Chondrocyte (in vitro differentiated cells): Measurements from ENCODE around the gene TMEM234. TPM values are rescaled to one million over a fixed set of nuclear protein-coding genes. Genes with fewer than 3 reads are reported as not detected.

Experiments used
- DNase-seq: peaks from one replicate; pipeline ENCODE4 v3.0.0; 2021; ENCODE audit warnings: mixed read lengths, low spot score
- H3K27ac Mint-ChIP-seq: one replicate; pipeline ENCODE4 v1.8.0; 2021; ENCODE audit warnings: mild to moderate bottlenecking, moderate library complexity, mixed read lengths; ENCODE audit not compliant: unreplicated experiment
- H3K27me3 Mint-ChIP-seq: 2 replicates; pipeline ENCODE4 v1.8.0; 2021; ENCODE audit warnings: low read depth, mixed read lengths
- H3K36me3 Mint-ChIP-seq: 2 replicates; pipeline ENCODE4 v1.8.0; 2021; ENCODE audit warnings: low read depth, mixed read lengths
- H3K4me1 Mint-ChIP-seq: 2 replicates; pipeline ENCODE4 v1.8.0; 2021; ENCODE audit warnings: low read depth, mild to moderate bottlenecking, mixed read lengths
- H3K4me3 Mint-ChIP-seq: one replicate; pipeline ENCODE4 v1.8.0; 2021; ENCODE audit warnings: mild to moderate bottlenecking, moderate library complexity, mixed read lengths; ENCODE audit not compliant: unreplicated experiment
- H3K9me3 Mint-ChIP-seq: 2 replicates; pipeline ENCODE4 v1.8.0; 2021; ENCODE audit warnings: low read depth, mixed read lengths
- CTCF ChIP-seq: fragments of 200-600 bp; sonication (generic); IDR thresholded peaks from 2 replicates; pipeline ENCODE4 v1.5.0; 2021; ENCODE audit warnings: antibody characterized with exemption, mild to moderate bottlenecking, moderate library complexity
- total RNA-seq: library from RNA; stranded (reverse); gene quantifications from 3 replicates; pipeline ENCODE4 v1.2.1, GENCODE V29; 2021

TMEM234 gene
- total RNA-seq, 1 donor from 2014 or later: 22.8 TPM

- peak; percentile 98 for DNase-seq
- peaks cover 21% of the 10 kb centered on the region for H3K36me3 Mint-ChIP-seq
- H3K27me3 Mint-ChIP-seq: no peaks in the 10 kb centered on the region
- TF ChIP-seq CTCF: no peak
- H3K27ac Mint-ChIP-seq: peak within 1 kb of the TSS; percentile 99
- H3K4me3 Mint-ChIP-seq: peak within 1 kb of the TSS; percentile 95
- H3K9me3 Mint-ChIP-seq: no peaks in the 10 kb centered on the region
- peaks cover 41% of the 10 kb centered on the region for H3K4me1 Mint-ChIP-seq
Observed at GRCh38 chr1:32179443-32180185, 42.5 kb downstream of the TMEM234 start, which contains the start of gene TXLNA. Gene TXLNA (plus strand): TSS chr1:32179675. CDS start chr1:32180346, 671 bp downstream.

GRCh38 chr1:32179193-32179442 is 43.0 kb downstream of the TMEM234 start:
- no peaks in the 10 kb centered on the region for H3K27me3 Mint-ChIP-seq
- TF ChIP-seq CTCF: no peak
- DNase-seq: no peak
- H3K36me3 Mint-ChIP-seq: peaks cover 20% of the 10 kb centered on the region
- H3K27ac Mint-ChIP-seq: peak overlapping the region; percentile 98
- H3K4me3 Mint-ChIP-seq: peak overlapping the region; percentile 95
- peaks cover 36% of the 10 kb centered on the region for H3K4me1 Mint-ChIP-seq
- no peaks in the 10 kb centered on the region for H3K9me3 Mint-ChIP-seq

- TF ChIP-seq CTCF: no peak
- H3K27ac Mint-ChIP-seq: peak overlapping the region; percentile 98
- DNase-seq: no peak
- peak overlapping the region; percentile 95 for H3K4me3 Mint-ChIP-seq
- peaks cover 17% of the 10 kb centered on the region for H3K36me3 Mint-ChIP-seq
- no peaks in the 10 kb centered on the region for H3K27me3 Mint-ChIP-seq
- H3K4me1 Mint-ChIP-seq: peaks cover 31% of the 10 kb centered on the region
- H3K9me3 Mint-ChIP-seq: no peaks in the 10 kb centered on the region
Observed at GRCh38 chr1:32178380-32179192, 43.6 kb downstream of the TMEM234 start.

GRCh38 chr1:32172621-32173245 is 49.4 kb downstream of the TMEM234 start:
- H3K4me3 Mint-ChIP-seq: no peak overlapping the region
- peaks cover 32% of the 10 kb centered on the region for H3K36me3 Mint-ChIP-seq
- no peaks in the 10 kb centered on the region for H3K27me3 Mint-ChIP-seq
- no peak for TF ChIP-seq CTCF
- no peaks in the 10 kb centered on the region for H3K4me1 Mint-ChIP-seq
- no peaks in the 10 kb centered on the region for H3K9me3 Mint-ChIP-seq
- DNase-seq: no peak
- H3K27ac Mint-ChIP-seq: no peak overlapping the region

- no peak for DNase-seq
- Mint-ChIP-seq H3K4me3 (no peak overlapping the region), H3K4me1 (no peaks in the 10 kb centered on the region), H3K27ac (no peak overlapping the region), H3K9me3 (no peaks in the 10 kb centered on the region), H3K36me3 (peaks cover 41% of the 10 kb centered on the region), H3K27me3 (no peaks in the 10 kb centered on the region)
- TF ChIP-seq CTCF: no peak
Observed at GRCh38 chr1:32170991-32171390, 51.2 kb downstream of the TMEM234 start.
